ENCODE measurements around the gene GRID1. TPM values are rescaled to one million over a fixed set of nuclear protein-coding genes. Genes with fewer than 3 reads are reported as not detected.

GRID1 gene
- total RNA-seq, 2 donors from 2014 or later: 0.52 to 0.59 TPM

DNA sequence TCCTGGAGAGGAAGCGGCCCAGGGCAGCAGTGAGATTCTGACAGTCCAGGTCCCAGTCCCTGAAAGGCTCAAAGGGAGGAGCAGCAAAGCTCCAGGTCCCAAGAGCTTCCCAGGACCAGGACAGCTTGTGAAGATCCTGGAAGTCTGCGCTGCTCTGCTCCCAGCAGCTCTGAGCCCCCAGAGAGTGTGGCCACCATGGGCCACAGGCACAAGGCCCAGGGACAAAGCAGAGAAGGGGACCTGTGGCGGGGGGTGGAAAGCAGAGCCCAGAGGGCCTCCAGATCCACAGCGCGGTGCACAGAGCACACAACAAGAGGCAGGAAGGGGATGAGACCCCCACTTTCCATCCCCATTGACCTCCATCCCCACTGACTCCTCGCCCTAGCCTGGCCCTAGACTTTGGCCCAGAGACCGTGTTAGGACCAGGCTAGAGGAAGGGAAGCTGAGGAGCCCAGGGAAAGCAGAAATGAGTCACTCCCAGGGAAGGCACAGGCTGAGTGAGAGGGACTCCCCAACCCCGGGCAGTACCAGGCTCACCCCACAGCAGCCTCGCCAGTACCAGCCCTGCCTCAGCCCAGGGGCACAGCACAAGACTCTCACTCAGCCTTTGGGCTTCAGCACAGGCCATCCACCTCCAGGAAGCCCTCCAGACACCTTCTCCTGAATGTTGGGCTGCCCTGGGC, 75.5 kb downstream of the GRID1 start:
- ATAC-seq (no peak), DNase-seq (no peak)
- intact Hi-C loops (cut with DNase I): no loop called here

DNA sequence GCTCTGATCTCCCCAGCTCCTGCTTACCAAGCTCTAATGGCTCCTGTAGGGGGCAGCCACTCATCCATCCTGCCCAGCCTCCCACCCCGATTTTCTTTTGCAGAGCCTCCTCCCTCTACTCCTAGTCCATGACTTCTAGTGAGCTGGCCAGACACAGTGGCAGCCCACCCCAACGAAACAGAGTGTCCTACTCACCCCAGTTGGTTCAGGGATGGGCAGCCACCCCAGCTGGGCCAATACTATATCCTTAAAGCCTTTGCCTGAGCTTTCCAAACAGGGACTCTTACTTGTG, 77.1 kb downstream of the GRID1 start:
- intact Hi-C loops (cut with DNase I): no loop called here
- no peak for DNase-seq
- ATAC-seq: no peak

DNA sequence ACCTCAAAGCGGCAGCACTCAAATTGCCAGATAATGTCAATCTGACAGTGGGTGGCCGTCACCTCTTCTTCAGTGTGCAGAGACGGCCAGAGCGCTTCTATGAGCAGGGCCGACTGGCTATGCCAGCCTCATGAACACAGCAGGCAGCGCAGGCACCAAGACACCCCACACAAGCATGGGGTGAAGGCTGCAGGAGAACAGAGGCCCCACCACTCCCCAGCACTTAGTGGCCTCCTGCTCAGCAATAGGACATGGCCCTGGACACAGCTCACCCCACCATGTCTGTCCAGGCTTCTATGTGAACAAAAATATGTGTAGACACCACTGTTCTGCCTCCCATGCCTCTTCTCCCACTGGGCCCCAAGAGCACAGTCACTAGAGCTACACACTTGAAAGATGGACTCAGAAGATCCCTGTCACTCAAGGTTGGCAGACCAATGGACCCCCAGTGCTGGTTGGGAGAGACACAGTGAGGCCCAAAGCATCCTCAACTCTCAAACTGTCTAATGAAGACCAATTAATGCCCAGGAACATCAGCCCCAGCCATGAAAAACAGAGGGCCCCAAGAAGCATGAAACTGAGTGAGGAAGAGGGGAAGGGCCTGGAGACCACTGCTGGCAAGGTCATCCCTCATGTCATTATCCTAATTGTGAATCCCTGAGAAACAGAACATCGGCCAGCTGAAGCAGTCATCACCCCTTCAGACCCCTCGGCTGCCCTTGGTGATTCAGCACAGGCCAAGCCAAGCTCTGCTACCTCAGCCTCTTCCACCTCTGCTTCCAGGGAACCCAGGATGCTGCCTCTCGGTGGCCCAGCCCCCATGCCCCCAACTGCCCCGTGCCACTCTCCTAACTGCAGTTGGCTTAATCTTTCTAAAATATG, 77.7 kb downstream of the GRID1 start:
- intact Hi-C loops (cut with DNase I): no loop called here
- DNase-seq (no peak), ATAC-seq (no peak)

DNA sequence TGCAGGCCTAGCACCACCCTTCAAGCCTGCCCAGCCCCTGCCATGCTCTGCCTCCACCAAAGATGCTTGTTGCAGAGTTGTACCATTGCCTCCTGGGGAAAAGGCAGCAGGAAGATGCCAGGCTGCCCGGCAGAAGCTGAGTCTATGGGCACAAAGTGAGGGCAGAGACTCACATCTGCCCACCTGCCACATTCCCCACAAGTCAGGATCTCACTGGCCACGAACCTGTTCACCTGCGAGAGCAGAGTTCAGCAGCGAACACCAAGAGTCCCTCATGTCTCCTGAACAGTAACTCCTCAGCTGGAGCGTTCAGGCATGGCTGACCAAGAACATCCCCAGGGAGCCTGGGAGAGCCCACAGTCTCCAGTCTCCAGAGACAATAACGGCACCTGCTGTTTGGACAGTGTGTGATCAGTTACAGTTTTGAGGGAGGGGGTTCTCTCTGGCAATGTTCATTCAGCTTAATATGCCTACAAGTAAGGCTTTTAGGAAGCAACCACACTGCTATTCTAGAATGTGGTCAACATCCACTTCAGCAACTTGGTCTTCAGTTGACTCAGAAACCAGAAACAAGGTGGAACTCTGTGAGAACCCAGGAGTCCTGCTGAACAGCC, 78.5 kb downstream of the GRID1 start:
- ATAC-seq: no peak
- DNase-seq: no peak
- intact Hi-C loops (cut with DNase I): no loop called here

DNA sequence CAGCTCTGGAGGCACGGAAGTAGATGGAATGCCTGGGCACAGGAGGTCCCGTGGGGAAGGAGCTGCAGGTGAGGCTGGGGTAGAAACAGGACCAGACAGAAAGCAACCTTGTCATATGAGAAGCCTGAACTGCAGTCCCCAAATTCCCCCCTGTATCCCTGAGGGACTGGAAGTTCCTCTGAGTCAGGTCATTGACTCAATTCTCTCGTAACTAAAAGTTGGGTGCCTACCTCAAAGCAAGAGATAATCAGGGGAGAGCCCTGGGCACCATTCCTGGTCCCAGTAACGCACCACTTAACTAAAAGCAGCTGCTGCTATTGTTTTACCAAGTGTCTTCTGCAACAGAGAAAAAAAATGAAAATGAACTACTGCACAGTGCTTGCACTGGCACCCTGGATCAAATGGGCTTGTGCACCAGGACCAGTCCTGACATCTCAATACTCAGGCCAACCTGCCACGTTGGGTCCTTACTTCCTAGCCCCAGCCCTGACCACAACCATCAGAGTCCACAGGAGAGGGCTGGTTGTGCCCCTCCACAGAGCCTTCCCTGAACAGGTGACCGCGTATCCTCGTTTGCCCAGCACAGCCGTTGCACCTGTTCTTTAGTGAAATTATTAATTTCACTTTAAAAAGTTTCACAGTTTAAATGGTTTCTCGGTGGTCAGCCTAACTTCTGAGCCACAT, 79.3 kb downstream of the GRID1 start:
- DNase-seq (no peak), ATAC-seq (no peak)
- intact Hi-C loops (cut with DNase I): no loop called here

DNA sequence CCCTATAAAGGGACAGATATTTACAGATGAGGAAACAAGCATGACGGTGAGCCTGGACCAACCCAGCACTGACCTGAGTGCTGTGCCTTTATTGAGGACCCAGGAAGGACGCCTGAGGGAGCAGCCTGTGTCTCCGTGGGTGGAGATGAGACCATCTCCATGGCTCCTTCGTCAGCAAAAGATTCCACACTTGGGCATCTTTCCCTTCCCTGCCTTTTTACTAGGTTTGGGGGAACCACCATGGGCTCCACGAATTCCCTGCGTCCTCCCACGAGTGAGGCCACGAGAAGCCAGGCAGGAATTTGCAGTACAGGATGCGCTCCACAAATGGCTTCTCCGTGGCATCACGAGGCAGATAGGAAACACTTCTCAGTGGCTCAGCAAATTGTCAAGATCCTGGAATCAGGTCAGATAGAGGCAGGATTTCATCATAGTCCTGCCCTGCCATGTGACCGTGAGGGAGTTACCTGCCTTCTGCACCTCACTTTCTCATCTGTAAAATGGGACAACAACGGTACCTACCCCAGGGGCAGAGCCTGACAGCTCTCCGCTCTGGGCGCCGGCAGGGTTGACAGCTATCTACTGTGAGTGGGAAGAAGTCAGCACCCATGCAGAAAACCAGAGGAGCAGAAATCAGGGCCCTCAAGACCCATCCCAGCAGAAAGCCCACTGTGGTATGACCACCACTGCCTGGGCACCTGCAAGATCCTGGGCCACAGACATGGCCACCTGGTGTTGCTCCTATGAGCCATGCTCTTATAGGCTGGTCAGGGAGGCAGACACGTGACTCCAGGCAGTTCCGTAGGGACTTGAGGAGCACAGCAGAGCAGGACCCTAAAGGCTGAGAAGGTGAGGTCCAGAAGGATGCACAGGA, 80.1 kb downstream of the GRID1 start:
- no peak for ATAC-seq
- intact Hi-C loops (cut with DNase I): no loop called here
- DNase-seq: no peak

DNA sequence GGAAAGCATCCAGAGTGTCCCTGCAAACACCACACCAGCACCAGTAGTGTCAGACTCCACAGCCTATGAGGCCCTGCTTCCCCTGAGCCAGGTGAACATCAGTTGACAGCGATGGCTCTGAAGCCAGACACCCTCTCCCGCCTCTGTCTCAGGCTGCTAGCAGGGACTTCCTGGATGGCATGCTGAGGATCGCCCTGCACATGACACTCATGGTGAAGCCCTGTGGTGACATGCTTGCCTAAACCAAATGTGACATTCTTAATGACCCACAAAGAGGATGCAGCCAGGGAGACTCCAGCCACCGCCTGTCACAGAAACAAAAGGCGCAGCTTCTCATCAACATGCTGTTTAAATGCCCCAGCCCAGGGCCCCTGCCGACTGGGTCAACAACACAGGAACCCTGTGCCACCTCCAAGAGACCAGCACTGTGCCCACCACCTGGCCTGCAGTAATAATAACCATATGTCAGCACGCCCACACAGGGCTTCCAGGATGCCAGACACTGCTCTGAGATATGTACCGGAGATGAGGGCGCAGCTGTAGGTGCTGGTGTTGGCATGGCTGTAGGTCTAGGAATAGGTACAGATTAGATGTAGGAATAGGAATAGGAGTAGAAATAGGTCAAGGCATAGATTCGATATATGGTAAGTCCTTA, 81.3 kb downstream of the GRID1 start:
- ATAC-seq: no peak
- intact Hi-C loops (cut with DNase I): no loop called here
- DNase-seq: no peak

DNA sequence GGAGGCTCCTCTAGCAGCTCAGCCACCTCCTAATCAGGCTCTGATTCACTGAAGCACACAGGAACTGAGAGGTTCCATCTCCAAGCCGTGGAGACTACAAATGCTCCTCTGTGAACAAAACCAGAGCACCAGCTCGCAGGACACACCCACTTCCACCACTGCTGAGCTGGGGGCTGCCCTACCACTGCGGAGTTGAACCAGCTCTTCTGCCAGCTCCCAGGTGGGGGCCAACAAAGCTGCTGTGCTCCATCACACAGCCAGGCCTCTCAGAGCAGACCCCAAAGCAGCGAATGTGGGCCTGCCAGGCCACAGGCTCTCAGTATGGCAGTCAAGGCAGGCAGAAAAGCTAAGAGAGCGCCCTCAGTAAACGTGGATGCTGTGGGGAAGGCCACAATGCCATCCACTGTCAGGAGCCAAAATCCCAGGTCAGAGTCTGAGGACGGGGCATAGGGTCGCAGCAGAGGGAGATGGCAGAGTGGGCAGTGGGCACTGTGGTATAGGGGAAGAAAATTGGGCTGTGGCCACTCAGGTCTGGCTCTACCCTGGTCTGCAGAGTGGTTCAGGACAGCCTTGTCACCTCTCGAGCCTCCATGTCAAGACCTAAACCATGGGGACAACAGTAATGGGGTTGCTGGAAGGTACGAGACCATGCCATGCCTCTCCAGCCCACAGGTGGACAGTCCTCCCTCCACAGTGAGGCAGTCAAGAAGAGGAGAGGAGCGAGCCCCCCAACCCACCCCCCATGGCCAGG, 82.1 kb downstream of the GRID1 start:
- intact Hi-C loops (cut with DNase I): no loop called here
- no peak for ATAC-seq
- no peak for DNase-seq

DNA sequence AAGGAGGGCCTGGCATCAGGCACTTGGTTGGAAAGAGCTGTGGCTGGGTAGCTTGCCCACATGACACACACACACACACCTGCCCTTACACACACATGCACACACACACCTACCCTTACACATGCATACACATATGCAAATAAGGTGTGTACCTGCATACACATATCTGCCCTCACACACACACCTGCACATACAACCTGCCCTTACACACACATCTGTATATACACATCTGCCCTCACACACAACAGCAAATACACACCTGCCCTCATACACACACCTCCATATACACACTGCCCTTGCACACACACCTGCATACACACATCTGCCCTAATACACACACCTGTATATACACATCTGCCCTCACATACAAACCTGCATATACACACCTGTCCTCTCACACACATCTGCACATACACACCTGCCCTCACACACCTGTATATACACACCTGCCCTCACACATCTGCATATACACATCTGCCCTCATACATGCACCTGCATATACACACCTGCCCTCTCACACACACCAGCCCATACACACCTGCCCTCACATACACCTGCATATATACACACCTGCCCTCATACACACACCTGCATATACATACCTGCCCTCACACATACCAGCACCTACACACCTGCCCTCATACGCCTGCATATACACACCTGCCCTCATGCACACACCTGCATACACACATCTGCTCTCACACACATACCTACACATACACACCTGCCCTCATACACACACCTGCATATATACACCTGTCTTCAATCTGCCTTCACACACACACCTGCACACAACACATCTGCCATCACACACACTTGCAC, 82.9 kb downstream of the GRID1 start:
- ATAC-seq: no peak
- intact Hi-C loops (cut with DNase I): no loop called here
- no peak for DNase-seq

DNA sequence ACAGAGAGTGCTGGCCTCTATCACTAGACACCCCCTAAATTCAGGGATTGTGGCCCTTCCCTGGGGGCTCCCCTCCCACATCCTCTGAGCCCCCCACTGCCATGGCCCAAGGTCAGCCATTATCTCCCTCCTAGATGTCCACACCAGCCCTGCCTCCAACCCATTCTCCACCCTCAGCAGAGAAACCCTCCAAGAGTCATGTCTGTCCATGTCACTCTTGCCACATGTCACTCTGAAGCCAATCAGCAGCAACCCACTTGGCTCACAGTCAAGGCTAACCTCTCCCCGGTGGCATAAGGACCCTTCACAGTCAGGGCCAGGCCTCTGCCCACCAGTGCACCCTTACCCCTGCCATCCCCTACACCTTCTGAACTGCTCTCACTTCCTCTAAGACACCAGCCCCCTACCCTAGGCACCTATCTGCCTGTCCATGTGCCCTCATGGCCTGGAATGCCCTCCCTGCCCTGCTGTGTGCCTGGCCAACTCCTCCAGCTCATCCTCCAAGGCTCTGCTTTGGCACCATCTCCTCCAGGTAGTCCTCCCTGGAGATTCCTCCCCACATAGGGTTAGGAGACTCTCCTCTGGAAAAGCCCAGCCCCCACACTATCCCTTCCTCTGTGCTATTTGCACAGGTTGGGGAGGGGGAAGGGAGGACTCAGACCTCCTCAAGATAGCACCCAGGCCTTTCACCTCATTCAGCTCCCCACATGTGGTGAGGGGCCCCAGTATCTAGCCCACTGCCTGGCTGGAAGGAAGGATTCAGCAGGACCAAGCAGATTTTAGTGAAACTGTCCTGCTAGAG, 83.7 kb downstream of the GRID1 start:
- no peak for DNase-seq
- ATAC-seq: no peak
- intact Hi-C loops (cut with DNase I): no loop called here

DNA sequence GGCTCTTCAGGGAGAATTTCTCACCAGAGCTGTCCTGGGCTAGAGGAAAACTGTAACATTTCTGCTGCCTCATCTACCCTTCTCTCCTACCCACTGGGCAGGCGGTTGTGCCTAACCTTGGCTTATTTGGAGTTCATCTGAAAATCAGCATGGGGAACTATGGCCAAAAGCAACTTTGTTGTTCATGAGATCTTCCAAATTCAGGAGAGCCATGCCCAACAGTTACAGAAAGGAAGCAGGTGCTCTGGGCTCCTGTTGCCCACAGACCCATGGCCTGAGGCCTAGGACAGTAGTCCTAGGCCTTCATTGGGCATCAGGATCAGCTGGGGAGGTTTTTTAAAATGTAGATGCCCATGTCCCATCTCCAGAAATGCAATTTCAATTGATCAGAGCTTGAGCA, 85.2 kb downstream of the GRID1 start:
- DNase-seq: no peak
- ATAC-seq: no peak
- intact Hi-C loops (cut with DNase I): no loop called here

DNA sequence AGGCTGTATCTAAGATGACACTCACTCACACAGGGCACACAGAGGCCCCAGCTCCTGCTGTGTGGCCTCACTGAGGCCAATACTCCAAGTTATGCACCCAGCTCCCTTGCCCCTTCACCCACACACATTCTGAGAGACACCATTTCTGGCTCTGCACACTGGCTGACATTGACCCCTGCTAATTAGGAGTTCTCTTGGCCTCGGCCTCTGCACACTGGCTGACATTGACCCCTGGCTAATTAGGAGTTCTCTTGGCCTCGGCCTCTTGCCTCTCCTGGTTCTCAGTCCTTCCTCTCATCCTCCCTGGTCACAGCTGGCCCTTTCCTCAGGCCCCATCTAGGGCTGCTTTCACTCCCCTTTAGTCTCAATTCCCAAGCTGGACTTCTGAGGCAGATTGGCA, 97.3 kb downstream of the GRID1 start:
- DNase-seq: no peak
- intact Hi-C loops (cut with DNase I): no loop called here
- ATAC-seq: no peak

DNA sequence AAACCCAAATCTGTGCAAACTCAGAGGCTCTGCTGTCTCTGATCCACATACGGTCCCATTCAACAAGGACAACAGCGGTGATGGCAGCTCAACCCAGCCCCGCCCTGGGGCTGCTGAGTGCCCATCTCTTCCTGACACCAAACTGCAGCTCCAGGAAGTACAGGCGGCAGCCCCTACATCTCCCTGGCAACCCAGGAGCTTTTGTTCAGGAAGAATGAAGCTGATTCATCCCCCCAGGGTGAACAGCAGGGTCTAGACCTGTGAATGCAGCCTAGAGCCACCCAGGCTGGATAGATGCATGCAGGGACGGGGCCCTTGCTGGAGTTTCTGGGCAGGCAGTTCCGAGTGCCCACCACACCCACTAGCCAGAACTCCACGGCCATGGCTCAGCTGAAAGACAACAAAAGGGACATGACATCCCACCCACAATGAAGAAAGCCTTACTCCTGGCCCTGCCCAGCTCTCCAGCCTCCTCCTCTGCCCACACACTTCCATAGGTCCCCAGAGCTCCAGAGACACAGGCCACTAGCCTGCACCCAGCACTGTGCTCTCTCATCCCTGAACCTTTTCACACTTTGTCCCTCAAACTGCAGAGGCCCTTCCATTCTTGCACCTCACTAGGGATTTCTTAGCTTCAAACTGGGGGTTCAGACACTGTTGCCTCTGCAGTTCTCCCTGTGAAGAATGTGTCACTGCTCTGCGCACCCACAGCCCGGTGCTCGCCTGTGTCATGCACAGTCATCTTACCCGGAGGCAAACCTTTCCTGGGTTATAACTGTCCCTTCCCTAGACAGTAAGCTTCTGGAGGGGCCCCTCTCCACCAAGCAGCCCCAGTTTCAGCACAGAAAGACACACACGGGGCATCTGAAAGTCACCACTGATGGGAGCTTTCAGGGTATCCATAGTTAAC, 99.1 kb downstream of the GRID1 start:
- intact Hi-C loops (cut with DNase I): no loop called here
- DNase-seq (no peak), ATAC-seq (no peak)

DNA sequence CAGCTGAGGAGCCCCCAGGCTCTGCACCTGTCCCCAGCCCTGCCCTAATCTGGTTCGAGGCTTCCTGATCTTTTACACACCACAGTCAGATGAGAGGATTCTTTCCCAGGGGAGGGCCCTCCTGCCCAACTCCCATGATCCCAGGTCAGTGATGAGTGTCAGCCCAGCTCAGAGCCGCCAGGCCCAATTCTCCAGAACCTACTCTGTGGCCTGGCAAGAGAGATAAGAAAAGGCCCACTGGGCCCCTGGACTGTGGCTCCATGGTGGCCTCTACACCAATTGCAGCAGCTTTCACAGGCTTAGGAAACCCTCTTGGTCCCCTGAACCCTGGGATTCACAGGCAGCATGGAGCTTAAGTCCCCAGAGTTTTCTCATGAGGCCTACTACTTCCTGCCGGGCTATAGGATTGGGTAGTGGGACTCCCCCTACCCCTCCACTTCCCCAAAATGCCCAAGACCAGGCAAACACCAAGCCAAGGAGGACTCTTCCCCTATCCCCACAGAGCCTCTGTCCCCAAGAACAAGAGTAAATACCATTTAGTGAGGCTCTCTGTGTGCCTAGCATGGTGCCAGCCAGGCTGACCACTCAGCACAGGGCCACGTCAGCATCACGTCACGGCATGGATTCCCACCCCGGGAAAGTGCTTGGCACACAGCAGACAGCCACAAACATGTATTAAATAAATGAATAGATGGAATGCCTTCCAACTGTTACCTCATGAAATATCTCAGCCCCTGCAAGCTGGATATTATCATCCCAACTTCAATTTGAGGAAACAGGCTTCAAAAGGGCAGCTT, 100.0 kb downstream of the GRID1 start:
- intact Hi-C loops (cut with DNase I): no loop called here
- ATAC-seq: no peak
- no peak for DNase-seq

DNA sequence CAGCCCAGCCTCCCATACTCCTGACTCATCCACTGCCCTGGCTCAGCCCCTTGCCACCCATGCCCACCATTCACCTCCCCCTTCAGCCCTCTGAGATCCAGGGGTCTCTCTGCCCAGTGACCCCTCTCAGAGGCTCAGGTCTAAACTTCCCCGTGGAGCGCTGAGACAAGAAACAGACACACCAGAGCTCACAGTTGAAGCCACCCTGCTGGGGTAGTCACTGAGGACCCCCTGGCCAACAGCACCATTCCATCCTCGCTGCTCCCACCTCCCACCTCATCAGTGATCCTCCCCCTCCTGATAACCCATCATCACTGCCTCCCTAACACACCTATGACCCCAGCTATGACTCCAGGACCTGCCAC, 100.7 kb downstream of the GRID1 start:
- intact Hi-C loops (cut with DNase I): no loop called here
- ATAC-seq (no peak), DNase-seq (no peak)

Measured in left cardiac atrium (tissue), 4 donors.